HG03097 (cell line): ENCODE data around the gene PNPO.

Source experiments
- ATAC-seq: cut with Tn5 transposase; IDR thresholded peaks from one replicate; pipeline ENCODE4 v1.9.1; 2021; ENCODE audit not compliant: unreplicated experiment, low FRiP score

The PNPO gene

DNA sequence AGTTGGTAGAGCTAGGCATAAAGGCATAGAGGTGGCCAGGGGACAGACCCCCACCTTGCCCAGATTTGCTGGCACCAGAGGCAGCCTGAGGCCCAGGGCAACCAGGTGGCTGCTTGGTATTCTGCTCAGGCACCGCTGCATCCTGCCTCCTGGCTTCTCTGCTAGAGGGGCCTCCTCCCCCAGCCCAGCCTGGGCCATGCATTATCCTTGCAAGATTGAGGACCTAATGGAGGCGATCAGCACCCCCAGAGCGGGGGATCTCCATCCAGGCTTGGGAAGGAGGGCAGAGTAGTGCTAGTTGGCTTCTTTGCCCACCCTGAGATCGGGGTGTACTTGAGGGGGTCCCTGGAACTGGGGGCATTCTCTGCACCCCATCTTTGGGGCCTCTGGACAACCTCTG is 53.4 kb downstream of the PNPO start:
- no peak for ATAC-seq

DNA sequence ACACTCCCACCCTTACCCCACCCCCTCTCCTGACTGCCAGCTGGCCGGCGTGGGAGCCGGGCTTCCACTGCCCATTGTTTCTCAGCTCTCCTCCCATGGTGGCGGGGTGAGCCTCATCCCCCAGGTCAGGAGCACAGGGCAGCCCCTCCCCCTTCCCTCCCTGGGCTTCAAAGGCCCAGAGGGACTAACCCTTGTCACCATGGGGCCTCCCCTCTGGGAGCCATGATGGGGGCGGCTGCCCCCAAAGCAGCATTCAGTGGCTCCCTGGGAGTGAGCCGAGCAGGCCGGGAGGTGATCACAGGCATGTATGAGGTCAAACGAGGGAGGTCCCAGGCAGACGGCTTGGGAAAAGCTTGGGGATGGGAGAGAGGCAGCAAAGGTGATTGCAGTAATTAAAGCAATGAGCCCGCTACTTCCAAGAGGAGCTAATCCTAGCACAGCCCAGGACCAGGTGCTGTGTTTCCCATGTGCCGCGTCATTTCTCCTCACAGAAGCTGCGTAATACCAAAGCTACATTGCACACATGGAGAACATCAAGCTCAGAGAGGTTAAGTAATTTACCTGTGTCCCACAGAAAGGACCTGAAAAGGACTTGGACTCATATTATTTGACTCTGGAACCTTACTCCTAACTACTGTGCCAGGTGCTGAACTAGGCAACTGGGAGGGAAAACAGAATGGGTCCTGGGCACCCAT is 54.0 kb downstream of the PNPO start:
- ATAC-seq: no peak

DNA sequence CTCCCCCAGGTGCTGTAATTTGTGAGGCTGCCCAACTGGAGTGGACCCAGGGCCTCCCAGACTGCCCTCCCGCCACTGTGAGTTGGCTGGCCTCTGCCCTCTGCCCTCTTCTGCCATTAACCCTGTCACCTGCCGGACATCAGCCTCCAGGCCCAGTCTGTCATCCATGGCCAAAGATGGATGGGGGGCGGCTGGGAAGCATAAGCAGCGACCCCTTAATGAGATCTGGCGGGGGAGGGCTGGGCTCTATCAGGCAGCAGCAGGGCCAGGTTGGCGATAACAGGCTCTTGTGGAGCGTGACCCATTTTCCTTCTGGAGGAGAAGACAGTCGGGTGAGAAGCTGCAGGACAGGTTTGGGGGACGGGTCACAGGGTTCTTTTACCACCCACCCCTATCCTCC is 54.8 kb downstream of the PNPO start:
- no peak for ATAC-seq

DNA sequence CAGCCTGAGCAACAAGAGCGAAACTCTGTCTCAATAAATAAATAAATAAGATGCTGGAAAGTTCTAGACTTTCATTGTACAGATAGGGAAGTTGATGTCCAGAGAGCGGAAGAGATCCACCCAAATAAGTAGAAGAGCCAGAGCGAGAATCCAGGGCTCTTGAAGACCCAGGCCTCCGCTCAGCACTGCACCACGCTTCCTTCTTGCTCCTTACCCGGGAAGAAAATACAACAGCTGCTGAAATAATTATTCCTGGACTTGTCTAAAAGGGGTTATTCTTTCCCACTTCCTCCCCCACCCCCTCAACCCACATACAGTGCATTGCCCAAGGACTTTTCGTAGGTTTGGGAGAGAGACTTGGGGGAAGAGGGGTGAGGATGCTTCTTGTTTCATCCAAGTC is 56.2 kb downstream of the PNPO start:
- ATAC-seq: no peak

DNA sequence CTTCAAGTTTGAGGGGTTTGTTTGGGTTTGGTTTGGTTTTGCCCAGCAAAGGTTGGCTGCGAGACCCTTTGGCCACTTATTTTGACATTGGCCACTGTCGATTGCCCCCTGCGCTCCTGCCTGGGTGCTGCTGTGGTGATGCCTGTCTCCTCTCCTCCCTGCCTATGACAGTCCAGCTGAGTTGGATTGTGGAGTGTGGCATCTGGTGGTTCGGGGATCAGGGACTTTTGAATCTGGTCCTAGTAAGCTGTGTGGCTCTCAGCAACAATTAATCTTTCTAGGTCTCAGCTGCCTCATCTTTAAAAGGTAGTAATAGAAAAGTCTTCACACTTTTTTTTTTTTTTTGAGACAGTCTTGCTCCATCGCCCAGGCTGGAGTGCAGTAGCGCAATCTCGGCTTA is 56.7 kb downstream of the PNPO start:
- no peak for ATAC-seq
